HS-5 (cell line): ENCODE data around the gene TSC22D1.
"Not testable (repeated sequence)": the region's sequence is repeated elsewhere in the genome, so short reads cannot be mapped to it uniquely, and the experiment has no call there.

Experiments used
- DNase-seq: peaks from one replicate; pipeline ENCODE4 v3.0.0-alpha.2; 2012; ENCODE audit warnings: low read depth

TSC22D1 gene

GRCh38 chr13:44506251-44506650 is 69.9 kb downstream of the TSC22D1 start:
- DNase-seq = no peak

- no peak for DNase-seq
These were observed 72.0 kb downstream of the TSC22D1 start for GRCh38 chr13:44504116-44504515.

- DNase-seq = no peak
These were observed 77.2 kb downstream of the TSC22D1 start for GRCh38 chr13:44498969-44499368.

DNA sequence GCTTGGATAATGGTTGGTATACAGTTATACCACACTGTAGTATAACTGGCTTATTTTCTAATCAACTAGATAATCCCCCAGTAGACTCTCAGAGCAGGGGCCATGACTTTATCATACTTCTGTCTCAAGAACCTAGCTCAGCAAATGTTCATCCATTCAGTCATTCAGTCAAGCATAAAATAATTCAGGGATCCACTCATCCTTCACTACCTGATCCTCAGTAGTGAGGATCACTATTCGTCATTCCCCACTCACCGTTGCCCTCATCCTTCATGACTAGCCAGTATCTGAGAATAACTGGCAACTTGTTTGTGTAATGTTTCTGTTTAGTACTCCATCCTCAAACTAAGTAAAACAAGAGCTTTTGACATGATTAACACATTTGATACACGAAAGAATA is 77.6 kb downstream of the TSC22D1 start:
- DNase-seq = no peak

DNA sequence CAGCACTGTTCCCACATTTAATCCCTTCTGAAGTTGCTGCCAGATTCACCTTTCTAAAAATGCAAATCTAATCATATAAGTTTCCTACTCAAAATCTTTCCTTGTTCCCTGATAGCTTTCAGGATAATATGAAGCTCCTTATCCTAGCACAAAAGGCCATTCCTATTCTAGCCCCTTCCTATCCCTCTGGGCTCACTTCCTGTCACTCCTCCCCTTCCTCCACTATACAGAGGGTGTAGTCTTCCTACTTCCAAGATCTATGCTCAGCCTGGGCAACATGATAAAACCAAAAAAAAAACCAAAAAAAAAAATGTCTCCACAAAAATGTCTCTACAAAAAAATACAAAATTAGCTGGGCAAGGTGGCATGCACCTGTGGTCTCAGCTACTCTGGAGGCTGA is 78.3 kb downstream of the TSC22D1 start:
- no peak for DNase-seq

DNA sequence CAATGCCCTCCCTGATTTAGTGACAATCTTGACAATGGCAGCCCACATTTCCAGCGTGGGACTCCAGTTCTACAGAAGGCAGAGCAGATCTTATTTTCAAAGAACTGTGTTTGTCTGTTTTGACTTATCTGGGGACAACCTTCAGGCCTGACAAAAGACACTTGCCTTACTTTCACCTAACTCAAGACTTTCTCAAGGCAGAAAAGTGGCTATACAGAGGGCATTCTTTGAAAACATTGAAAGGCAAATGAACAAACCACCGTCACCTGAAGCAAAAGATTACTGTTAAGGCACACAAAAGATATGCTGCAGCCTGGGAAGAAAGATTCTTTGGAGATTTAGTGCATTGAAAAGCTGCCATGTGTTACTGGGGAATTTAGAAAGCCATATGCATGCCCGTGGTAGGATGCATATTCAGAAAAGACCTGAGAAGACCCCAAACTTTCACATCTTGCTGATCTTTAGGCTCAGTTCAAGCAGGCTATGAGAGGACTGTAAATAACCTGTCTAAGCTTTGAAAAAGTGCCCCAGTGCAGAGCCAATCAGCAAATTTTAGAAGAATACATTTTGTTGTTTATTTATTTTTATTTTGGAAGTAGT is 82.8 kb downstream of the TSC22D1 start:
- DNase-seq = no peak

DNA sequence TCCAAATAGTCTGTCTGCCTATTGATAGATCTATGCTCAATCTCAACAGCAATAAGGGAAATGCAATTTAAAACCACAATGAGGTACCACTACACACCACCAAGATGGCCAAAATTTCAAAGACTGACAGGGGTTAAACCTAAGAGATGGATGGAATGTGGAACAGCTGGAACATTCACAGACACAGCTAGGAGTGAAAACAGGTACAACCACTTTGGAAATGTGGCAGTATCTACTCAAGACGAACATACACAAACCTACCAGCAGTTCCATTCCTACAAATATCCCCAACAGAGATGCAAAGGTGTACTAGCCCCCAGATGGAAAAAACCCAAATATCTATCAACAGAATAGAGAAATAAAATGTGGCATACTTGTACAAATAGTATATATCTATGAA is 86.4 kb downstream of the TSC22D1 start:
- DNase-seq = no peak

- DNase-seq = no peak
These were observed 88.1 kb downstream of the TSC22D1 start for GRCh38 chr13:44487989-44488388.

DNA sequence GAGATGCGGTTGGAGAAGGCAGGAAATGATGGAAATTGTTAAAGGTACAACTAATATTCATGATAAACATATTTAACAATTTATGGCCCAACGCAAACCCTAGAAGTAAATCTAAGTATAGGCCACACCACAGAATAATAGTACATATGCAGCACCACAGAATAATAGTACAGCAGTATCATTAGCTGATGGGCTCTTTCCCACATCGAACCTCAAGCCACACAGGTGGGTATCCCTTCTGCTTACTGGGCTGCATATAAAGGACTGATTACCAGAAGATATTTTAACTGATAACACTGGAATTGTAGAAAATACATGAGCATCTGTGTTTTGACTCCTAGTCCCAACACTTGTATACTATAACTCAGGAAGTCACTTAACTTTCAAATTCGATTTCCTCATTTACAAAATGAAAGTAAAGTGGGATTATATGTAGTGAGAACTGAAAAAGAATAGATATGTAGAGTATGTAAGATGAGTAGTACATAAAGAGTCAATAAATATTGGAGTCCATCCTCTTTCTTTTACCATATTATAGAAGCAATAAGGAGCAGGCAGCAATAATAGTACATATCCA is 91.5 kb downstream of the TSC22D1 start:
- no peak for DNase-seq

DNA sequence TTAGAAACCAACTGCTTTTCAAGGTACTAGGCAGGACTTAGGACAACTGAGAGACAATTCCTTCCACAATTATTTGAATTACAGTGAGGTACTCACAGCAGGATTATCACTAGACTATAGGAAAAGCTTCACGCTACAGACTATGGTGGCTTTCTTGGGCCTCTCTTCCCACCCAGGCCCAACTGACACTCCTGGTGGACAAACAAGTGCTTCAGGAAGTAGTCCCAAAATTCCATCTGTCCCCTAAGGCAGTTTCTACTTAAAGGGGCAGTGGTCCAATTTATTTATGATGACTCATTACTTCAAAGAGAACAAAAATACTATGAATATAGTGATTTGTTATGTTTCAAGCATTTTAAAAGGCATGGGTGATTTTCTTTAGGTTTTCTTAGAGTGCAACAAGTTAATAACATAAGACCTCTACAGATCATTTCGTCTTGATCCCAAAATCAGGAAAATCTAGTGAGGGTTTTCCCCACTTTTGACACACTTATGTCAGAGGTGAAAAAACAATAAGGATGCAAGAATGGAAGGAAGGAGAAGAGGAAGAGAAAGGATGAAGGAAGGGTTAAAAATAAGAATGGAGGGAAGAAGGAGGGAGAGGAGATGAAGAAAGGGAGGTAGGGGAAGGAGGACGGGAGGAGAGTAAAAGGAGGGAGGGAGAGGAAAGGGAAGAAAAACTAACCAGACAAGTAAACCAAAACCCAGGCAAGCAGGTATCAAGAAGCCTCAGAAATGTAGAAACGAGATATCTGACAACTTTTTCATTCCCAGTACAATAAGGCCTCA is 101.8 kb downstream of the TSC22D1 start:
- no peak for DNase-seq

DNA sequence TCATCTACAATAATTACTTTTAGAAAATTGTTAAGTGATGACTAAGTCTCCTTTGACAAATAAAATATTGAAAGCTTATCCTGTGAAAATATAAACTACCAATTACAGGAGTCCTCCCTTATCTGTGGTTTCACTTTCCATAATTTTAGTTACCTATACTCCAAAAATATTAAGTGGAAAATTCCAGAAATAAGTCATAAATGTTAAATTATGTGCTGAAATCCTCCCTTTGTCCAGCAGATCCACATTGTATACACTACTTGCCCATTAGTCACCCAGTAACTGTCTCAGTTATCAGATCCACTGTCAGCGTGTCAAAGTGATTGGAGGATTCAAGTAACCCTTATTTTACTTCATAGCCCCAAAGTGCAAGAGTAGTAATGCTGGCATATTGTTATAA is 104.4 kb downstream of the TSC22D1 start:
- no peak for DNase-seq

DNA sequence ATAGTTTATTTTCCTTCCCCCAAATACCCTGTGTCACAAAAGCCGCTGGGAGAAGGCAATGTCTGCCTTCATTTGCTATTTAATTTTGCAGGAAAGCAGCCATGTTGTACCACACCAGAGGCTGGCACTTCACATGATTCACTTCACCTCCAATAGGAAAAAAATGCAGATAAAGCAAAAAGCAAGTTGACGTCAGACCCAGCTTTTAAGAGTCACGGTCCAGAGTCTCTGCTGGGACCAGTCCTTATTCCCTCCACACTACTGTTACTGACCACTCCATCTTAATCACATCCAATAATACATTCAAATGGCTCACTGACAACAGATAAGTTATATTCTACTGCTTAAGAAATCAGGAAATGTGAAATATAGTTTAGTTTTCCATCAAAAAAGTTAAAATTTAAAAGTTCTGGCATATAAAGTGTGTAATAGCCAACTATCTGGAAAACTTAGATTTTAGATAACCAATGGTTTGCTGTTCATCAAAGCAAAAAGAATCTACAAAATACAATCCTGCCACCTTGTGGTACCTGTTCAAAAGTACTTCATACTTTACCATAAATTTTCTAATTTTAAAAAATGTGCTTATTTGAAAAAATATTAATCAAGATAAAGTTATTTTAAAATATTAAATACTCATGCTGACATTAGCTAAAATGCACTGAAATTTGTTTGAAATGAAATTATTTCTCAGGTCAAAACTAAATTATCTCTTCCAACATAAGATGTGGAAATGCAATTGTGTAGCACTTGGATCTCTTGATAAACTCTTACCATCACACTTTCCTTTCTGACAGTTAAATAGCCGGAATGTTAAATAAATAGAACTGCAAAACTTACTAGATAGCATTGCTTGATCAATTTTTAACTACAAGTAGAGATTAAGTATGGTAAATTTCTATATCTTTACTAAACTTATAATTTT is 105.2 kb downstream of the TSC22D1 start:
- DNase-seq = no peak

- DNase-seq = no peak
These were observed 107.3 kb downstream of the TSC22D1 start for GRCh38 chr13:44468874-44469273.

DNA sequence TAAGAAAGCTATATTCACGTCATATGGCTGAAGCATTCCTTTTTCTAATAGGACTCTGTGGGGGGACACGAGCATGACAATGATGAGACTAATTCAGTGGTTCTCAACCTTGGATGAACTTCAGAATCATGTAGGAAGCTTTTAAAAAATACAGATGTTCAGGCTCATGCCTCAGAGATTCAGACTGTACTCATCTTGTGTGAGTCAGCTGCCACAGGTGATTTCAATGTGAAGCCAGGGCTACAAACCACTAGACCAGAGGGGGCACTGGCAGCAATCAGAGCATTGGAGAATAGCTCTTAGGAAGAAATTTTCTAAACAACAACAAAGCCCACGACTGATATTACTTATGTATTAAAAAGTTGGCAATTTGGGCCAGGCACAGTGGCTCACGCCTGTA is 110.8 kb downstream of the TSC22D1 start:
- DNase-seq = no peak

DNA sequence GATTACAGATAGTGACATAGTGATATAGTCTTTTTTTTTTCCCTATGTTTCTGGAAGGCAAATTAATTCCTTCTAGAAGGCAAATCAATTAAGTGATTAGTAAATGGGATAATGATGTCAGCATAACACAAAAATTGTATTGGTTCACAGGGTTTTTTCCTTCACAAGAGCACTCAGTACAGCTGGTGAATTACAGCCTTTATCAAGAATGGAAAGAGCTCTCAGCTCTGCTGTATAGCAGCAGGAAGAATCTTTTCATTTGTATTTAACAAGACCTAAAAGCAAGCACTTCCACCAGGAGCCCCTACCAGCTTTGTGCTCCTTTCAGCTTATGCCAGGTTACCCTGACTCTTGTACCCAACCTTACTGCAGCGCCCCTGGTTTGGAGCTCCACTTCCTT is 111.7 kb downstream of the TSC22D1 start:
- DNase-seq = no peak

GRCh38 chr13:44463759-44464158 is 112.4 kb downstream of the TSC22D1 start:
- no peak for DNase-seq

DNA sequence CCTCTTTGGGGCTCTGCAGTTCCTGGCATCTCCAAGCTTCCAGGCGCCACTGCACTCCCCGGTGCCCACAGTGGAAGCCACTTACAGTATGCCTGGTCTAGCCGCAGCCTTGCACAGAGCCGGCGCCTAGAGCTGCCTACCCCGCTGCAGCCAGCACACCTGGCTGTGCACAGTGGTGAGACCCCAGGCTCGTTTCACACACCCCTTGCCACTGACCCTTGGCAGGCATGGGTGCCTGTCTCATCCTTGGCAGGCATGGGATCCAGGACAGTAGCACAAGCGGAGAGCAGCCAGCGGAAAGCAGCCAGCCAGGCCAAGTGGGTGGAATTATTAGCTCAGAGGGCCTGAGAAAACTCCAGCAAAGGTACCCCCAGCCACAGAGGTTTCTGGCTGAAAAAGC is 116.5 kb downstream of the TSC22D1 start:
- DNase-seq = no peak

GRCh38 chr13:44458313-44458975 is 117.7 kb downstream of the TSC22D1 start:
- DNase-seq = no peak

GRCh38 chr13:44456212-44456611 is 119.9 kb downstream of the TSC22D1 start:
- not testable (repeated sequence) for DNase-seq

DNA sequence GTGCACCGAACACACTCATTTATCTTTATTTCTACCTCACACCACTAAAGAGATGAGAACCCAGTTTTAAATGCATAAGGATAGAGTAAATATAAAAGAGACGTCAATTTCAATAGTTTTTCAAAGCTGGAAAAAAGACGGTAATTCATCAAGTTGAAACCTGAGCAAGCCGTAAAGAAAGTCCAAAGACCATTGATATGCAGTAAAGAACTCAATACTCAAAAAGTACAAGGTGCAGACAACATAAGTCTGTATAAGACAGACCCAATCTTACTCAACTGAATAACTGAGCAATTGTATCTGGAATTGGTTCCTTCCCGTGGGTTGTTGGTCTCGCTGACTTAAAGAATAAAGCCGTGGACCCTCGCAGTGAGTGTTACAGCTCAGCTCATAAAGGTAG is 120.4 kb downstream of the TSC22D1 start:
- DNase-seq = no peak

GRCh38 chr13:44453881-44454280 is 122.2 kb downstream of the TSC22D1 start:
- no peak for DNase-seq

DNA sequence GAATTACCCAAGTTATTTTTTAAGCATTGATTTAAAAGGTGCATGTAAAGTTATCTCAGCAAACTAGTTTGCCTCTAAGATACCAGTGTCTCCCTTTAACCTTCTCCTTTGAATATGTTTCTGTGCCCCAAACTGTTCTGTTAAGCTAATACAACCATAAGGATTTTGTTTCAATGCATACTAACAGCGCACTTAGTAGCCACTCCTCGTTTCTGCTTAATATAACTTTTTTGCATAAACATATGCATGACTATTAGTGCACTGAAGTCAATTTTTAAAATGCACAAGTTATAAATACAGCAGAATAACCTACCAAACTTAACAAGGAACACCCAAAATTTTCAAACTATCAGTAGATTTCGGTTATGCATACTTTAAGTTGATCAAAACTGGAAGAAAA is 123.1 kb downstream of the TSC22D1 start:
- DNase-seq = no peak
